ENCODE data around the gene PIGQ.

PIGQ gene

GRCh38 chr16:606656-607307 is 37.0 kb downstream of the PIGQ start:
- no peak for DNase-seq (ENCODE audit: low spot score)

DNA sequence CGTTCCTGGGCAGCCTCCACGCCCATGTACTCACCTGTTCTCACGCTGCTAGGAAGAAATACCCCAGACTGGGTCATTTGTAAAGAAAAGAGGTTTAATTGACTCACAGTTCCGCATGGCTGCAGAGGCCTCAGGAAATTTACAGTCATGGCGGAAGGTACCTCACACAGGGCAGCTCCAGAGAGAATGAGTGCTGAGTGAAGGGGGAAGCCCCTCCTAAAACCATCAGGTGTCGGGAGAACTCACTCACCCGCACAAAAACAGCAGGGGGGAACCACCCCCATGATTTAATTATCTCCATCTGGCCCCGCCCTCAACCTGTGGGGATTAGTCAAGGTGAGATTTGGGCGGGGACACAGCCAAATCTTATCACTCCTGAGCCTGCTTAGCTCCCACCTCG is 38.3 kb downstream of the PIGQ start:
- DNase-seq (ENCODE audit: low spot score), result peak; percentile 66

DNA sequence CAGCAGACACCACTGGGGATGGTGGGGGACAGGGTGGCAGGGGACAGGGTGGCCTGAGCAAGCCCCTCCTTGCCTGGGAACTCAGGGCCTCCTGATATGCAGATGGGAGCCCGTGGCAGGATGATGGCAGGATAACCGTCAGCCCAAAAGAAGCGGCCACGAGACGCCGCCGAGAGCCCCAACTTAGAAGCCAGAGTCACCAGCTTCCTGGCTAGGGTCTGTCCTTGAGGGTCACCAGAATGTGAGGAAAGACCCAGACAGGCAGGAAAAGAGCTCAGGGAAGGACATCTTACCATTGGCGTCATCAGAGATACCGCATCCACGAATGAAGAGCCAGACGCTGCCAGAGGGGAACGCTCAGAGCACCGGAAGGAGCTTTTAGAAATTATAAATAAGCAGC is 39.5 kb downstream of the PIGQ start:
- DNase-seq (ENCODE audit: low spot score), result no peak

DNA sequence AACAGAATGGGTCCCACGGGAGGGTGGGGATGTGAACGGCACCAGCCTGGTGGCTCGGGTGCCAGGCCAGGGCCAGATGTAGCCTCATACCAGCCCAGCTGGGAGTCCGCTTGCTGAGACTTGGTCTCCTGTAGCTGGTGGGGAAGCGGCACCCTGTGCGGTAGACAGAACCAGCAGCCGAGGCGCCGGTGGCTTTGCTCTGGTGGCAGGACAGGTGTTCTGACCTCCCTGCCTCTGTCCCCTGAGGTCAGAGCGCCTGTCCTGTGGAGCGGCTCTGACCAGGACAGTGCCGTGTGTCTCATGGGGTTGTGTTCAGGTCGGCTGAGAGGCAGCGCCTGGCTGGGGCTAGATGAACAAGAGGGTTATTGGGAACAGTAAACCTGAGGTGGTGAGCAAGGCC is 40.2 kb downstream of the PIGQ start:
- no peak for DNase-seq (ENCODE audit: low spot score)

GRCh38 chr16:610513-611381 is 41.0 kb downstream of the PIGQ start:
- DNase-seq (ENCODE audit: low spot score), result peak; percentile 79

DNA sequence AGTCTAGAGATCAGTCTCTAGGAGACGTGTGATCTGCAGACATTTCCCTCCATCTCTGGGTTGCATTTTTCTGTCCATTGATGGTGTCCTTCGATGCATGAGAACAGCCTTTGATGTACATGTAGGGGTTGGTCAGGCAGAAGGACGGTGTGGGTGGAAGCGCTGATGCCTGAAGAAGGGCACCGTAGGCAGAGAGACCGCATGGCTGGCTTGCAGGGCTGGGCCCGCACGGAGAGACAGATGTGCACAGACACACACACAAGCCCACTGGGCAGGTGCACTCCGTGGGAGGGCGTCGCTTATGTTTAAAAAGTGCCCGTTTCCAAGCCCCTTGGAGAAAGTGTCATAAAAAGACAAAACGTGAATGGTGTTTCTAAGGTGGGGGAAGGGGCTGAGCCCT is 45.4 kb downstream of the PIGQ start:
- no peak for DNase-seq (ENCODE audit: low spot score)

DNA sequence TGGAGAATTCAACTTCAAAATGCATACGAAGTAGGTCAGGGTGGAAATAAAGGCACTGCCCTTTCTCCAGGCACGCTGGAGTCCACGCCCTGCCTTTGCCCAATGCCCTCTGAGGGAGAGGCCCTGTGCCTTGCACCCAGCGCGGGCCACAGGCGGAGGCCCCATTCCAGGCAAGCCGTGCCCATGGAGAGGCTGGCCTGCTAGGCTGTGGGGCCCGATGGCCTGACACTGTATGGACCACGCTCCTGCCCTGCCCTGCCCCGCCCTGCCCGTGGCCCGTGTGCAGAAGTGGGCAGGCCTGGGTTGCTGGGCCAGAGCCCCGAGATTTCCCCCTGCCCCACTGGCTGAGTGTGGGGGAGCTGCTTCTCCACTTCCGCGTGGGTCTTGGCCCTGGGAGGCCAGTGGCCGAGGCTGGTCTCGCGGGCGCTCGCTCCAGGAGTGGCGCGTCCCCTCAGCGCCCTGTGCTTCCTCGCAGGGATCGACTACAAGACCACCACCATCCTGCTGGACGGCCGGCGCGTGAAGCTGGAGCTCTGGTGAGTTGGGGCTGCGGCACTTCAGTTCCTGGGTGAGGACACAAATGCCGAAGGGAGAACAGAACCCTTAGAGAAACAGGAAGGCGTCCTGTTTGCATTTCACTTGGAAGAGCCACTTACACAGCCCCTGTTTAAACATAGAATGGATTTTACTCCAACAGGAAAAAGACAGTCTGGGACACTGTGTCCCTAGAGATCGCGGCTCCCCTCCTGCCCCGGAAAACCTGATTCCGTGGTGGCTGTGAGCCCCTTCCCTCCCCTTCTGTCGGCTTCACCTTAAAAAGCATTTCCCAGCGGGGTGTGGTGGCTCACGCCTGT is 47.2 kb downstream of the PIGQ start:
- no peak for DNase-seq (ENCODE audit: low spot score)

- no peak for DNase-seq (ENCODE audit: low spot score)
These were observed 48.1 kb downstream of the PIGQ start for GRCh38 chr16:617855-618254.

GRCh38 chr16:619476-620100 is 49.8 kb downstream of the PIGQ start:
- DNase-seq (ENCODE audit: low spot score), result no peak

GRCh38 chr16:620700-621525 is 51.1 kb downstream of the PIGQ start:
- DNase-seq (ENCODE audit: low spot score), result no peak

DNA sequence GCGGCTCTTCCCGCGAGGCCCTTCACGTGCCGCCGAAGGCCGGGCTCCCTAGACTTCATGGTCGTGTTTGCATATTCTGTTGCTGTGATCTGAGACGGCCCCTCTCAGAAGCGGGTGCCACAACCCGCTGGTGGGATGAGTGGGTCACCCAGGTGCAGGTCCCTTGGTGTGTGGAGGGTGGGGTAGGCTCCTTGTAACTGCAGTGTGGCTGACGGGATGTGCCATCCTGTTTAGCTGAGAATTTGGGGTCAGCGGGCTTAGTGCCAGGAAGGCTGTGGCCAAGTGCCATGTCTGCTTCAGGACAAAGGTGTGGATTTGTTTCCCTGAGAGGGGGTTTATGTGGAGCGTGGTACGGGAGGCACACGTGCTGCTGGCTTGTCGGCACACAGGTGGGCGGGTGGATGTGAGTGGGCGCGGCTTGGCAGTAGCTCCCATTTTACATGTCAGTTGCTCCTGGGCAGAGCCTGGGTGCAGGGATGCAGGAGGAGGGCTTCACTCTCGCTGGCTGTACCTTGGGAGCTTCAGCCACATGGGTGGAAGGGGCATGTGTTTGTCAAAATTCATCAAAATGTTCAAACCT is 51.8 kb downstream of the PIGQ start:
- DNase-seq (ENCODE audit: low spot score), result no peak

DNA sequence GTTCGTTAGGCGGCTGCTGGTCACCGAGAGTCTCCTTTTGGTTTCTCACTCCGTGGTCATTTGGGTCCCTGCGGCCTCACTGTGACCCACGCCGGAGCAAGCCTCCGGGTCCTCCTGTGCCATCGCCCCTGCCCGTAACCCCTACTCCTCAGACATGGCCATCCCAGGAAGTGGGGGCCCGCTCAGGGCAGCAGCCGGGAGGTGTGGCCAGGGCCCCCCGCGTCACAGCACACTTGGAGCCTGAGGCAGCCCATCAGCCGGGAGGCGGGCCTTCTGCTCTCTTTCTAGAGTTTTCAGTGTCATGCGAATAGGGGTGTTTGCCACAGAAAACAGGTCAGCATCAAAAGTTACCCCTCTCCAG is 53.1 kb downstream of the PIGQ start:
- DNase-seq (ENCODE audit: low spot score), result no peak

GRCh38 chr16:624526-625070 is 54.8 kb downstream of the PIGQ start:
- no peak for DNase-seq (ENCODE audit: low spot score)

- DNase-seq (ENCODE audit: low spot score), result no peak
These were observed 55.6 kb downstream of the PIGQ start for GRCh38 chr16:625117-625976.

GRCh38 chr16:625977-626765 is 56.4 kb downstream of the PIGQ start:
- DNase-seq (ENCODE audit: low spot score), result no peak

DNA sequence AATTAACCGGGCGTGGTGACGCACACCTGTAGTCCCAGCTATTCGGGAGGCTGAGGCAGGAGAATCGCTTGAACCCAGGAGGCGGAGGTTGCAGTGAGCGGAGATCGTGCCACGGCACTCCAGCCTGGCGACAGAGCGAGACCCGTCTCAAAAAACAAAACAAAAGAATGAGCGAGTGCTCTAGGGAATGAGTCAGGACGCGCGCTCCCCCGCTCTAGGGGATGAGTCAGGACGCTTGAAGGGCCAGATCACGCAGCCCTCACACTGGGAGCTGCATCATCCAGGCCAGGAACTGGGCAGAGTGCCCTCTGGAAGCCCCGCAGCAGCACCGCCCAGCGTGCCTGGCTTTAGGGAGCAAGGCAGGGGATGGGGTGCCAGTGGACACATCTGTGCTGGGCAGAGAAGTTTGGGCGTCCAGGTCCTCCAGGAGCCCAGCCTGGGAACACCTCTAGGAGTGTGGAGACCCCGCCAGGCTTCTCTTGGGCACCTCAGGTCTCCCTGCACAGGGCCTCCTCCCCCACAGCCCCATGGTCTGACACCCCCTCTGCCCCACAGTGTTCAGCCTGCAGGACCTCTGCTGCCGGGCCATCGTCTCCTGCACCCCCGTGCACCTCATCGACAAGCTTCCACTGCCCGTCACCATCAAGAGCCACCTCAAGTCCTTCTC is 57.2 kb downstream of the PIGQ start:
- DNase-seq (ENCODE audit: low spot score), result peak; percentile 93

DNA sequence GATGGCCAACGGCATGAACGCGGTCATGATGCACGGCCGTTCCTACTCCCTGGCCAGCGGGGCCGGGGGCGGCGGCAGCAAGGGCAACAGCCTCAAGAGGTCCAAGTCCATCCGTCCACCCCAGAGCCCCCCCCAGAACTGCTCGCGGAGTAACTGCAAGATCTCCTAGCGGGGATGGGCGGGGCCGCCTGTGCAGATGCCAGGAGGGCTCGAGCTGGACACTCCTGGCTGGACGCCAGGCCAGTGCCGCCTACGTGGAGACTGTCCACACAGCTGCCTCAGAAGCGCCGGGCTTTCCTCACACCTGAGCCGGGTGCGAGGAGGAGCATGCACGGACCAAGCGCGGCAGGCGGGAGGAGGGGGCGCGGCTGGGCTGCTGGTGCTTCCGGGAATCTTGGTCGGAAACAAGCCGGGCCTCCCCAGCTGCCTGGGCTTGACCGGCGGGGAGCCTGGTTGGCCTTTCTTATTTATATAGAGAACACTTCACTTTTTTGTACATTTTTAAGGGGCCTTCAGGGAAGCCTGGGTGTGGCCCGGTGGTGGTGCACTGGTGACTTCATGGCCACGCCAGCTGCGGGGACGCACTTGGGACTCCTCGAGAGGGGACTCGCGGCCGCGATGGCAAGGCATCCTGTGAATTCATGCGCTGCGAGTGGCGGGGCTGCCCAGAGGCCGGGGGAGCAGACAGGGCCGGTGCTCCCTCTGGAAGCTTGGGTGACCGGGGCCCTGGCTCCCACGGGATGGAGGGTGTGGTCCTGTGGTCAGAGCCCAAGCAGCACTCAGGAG is 57.9 kb downstream of the PIGQ start:
- peak; percentile 75 for DNase-seq (ENCODE audit: low spot score)
